Measurements from ENCODE around the gene HMGN1.
A peak's percentile ranks its signal among the peaks of the same experiment; 100 is the strongest.
"Not testable (repeated sequence)": the region's sequence is repeated elsewhere in the genome, so short reads cannot be mapped to it uniquely, and the experiment has no call there.

Gene HMGN1, protein sequence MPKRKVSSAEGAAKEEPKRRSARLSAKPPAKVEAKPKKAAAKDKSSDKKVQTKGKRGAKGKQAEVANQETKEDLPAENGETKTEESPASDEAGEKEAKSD

DNA sequence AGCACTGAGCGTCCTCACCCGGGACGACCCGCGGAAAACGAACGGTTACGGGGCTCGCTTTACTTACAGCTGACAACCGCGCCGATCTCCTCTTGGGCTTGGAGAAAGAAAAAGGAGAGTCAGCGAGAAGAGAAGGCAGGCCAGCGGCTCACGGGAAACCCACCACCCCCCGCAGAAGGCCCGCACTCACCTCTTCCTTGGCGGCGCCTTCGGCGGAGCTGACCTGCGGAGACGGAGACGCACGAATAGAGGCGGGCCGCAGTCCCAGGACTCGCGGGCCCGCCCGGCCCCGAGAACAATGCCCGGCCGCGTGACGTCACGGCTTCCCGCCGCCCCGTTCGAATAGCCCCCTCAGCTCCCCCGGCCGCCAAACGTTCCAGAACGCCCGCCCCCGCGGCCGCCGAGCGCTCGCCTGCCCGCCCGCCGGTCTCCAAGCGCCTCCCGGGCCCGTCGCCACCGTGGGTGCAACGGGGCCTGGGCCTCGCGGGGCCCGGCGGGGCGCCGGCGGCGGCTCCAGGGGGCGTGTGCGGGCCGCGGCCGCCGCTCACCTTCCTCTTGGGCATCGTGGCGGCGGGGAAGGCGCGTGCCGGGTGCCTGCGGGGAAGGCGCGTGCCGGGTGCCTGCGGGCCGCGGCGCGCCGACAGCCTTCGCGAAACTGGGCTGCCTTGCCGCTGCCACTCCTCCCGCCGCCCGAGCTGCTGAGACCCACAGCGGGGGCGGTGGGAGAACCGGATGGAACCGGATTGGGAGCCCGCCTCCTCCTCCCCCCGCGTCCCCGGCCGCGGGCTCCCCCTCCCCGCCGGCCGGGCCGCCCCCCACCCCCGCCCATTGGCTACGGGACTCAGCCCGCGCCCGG is at the start of gene HMGN1:
Gene HMGN1 (minus strand): TSS at position 734 of the 856 bp plus-strand sequence. CDS start 171 bp downstream, at position 563.
- peak; percentile 70 to 84 for DNase-seq (ENCODE audit: low read depth in 2 of 2, low spot score in 1 of 2)

DNA sequence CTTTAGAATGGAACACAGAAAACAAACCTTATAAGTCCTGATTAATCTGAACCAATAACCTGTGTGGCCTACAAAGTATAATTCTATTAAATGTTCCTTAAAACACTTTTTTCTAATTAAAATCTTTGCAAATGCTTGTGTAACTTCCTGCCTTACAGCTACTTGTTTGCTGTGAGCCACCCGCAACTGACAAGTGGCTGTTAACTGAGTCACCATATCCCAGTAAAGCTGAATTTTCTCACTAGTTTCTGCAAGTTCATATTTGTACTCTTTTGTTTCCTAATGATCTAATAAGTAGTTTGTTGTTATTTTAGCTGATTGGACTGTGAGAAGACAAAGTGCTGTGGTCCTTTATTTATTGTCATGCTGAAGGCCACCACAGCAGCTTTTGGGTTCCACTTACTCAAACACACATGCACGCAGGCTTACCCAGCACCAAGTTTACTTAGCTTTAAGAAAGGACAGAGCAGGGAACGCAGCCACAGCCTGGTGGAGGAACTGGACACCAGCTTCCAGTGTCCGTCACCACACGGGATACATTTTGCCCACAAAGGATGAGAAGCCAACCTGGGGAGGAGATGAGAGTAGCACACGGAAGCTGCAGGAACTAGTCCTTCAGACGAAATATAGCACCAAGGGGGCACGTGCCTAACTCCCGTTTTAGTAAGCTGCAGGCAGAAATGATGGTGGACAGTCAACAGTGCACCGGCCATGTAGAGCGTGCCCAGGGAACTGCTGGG is 48.9 kb upstream of the HMGN1 start:
- DNase-seq (ENCODE audit: low read depth in 2 of 2, low spot score in 1 of 2) = no peak

DNA sequence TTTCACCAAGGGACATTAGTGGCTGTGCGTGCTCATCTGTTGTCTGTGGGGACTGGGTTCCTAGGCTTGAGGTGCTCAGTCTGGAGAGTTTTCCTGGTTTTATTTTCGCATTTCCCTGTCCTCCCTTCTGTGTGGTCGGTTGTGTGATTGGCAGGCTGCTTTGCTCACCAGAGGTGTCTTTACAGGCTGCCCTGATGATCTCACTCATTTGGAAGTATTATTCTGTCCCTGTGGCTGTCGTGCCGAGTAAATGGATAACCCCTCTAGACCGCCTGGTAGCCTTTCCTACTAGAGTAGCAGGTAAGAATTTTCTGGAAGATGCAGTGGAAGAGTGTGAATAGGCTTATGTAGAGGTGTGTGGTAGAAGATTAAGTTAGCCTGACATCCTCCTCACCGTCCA is 44.1 kb upstream of the HMGN1 start:
- no peak for DNase-seq (ENCODE audit: low read depth in 2 of 2, low spot score in 1 of 2)

- DNase-seq (ENCODE audit: low read depth in 2 of 2, low spot score in 1 of 2) = no peak
Measured at GRCh38 chr21:39390212-39390765, 41.4 kb upstream of the HMGN1 start.

DNA sequence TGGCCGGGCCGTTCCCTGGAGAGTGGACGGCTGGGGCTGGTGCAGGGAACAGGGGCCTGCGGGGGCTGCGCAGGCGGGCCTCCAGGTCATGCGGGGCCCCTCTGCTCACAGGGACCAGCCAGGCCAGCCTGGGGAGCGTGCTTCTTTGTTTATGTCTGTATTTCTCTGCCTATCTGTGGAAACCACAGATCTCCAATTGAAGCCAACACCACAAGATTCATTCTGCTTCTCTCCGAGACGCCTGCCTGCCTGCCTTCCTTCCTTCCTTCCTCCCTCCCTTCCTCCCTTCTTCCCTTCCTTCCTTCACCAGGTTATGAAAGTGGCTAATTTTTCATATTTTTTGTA is 39.9 kb upstream of the HMGN1 start:
- DNase-seq (ENCODE audit: low read depth in 2 of 2, low spot score in 1 of 2) = no peak

DNA sequence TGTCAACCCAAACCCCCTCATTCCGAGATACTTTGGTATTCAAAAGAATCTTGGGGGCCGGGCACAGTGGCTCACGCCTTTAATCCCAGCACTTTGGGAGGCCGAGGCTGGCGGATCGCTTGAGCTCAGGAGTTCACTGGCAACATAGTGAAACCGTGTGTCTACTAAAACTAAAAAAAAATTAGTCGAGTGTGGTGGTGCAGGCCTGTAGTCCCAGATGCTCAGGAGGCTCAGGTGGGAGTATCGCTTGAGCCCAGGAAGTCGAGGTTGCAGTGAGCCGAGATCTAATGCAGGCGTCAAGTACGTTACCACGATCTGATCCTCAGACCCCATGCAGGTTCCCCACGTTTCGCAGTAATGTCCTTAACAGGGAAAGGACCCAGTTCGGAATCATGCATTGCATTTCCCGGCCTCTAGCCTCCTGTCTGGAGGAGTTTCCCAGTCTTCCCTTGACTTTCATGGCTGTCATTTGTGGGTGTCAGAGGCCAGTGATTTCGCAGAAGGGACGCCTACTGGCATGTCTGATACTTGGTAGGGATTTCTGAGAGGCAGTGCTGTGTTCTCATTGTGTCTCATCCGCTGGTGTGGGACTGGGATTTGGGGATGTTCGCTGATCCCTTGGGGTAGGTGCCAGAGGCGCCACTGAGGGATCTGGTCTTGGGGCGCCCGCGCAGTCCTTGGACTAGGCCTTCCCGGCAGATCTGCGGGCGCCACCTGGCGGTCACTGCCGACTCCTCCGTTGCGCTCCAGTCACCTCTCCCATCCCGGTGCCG is 39.3 kb upstream of the HMGN1 start:
- DNase-seq (ENCODE audit: low read depth in 2 of 2, low spot score in 1 of 2) = peak; percentile 67 to 79

GRCh38 chr21:39387461-39388037 is 38.7 kb upstream of the HMGN1 start:
- peak; percentile 81 for DNase-seq (ENCODE audit: low read depth in 2 of 2, low spot score in 1 of 2)

DNA sequence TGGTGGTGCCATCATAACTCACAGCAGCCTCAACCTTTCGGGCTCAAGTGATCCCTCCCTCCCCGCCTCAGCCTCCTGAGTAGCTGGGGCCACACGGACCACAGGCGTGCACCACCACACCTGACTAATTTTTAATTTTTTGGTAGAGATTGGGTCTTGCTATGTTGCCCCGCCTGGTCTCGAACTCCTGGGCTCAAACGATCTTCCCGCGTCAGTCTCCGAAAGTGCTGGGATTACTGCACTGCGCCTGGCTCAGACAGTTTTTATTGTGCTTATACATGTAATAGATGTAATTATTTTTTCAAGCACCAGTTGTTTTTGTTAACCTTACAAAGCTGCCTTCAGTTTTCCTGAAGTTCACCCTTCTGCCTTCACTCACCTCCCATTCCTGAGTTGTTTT is 38.0 kb upstream of the HMGN1 start:
- no peak for DNase-seq (ENCODE audit: low read depth in 2 of 2, low spot score in 1 of 2)

- DNase-seq (ENCODE audit: low read depth in 2 of 2, low spot score in 1 of 2) = no peak
Measured at GRCh38 chr21:39386194-39386593, 37.3 kb upstream of the HMGN1 start.

DNA sequence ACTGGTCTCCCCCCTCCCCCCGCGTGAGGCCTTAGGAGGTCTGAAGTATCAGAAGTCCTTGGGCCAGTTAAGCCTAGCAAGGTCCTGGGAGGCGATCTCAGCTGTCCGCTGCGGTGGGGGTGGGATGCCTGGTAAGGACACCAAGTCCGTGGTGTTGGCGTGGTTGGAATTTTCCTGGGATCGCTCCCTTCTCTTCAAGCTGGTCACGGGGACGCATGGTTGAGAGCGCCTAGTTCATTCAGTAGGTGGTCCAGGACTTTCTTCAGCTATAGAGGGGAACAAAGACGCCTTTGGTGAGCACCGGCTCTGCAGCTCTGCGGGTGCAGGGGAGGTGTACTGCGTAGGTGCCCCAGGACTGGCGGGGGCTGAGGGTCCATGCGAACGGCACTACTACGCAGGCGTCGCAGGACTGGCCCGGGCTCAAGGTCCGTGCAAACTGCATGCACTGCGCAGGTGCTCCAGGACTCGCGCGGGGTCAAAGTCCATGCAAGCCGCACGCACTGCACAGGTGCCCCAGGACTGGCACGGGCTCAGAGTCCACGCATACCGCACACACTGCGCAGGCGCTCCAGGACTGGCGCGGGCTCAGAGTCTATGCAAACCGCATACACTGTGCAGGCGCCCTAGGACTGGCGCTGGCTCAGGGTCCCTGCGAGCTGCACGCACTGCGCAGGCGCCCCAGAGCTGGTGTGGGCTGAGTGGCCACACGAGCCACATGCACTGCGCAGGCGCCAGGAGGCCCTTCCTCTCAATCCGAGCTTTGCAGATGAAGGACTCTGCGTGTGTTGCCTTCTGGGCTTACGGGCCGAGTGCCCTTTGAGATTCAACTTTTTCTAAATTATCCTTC is 36.6 kb upstream of the HMGN1 start:
- DNase-seq (ENCODE audit: low read depth in 2 of 2, low spot score in 1 of 2) = no peak

- DNase-seq (ENCODE audit: low read depth in 2 of 2, low spot score in 1 of 2) = no peak
Measured at GRCh38 chr21:39384674-39385298, 35.9 kb upstream of the HMGN1 start.

DNA sequence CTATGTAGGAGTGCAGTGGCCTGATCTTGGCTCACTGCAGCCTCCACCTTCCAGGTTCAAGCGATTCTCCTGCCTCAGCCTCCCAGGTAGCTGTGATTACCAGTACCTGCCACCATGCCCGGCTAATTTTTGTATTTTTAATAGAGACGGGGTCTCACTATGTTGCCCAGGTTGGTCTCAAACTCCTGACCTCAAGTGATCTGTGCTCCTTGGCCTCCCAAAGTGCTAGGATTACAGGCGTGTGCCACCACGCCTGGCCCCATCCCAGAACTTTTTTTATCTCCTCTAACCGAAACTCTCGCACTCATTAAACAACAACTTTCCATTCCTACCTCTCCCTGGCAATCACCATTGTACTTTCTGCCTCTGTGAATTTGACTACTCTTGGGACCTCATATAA is 33.2 kb upstream of the HMGN1 start:
- DNase-seq (ENCODE audit: low read depth in 2 of 2, low spot score in 1 of 2) = not testable (repeated sequence)

DNA sequence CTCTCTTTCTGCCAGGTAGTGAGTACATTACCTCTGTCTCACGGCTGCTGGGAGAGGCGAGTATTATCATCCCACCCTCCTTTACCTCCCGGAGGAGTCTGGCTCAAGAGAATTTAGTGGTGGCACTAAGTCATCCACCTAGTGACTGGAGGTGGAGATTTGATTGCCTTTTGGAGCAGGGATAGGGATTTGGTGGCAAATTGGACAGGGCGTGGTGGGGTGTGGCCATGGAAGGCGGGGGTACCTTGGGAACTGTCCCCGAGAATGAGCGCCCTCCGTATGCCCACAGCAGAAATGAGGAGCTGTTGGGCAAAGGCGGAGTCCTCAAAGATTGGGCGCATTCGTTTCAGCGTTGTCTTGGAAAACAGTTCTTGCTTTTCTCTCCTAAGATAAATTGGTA is 32.1 kb upstream of the HMGN1 start:
- no peak for DNase-seq (ENCODE audit: low read depth in 2 of 2, low spot score in 1 of 2)

DNA sequence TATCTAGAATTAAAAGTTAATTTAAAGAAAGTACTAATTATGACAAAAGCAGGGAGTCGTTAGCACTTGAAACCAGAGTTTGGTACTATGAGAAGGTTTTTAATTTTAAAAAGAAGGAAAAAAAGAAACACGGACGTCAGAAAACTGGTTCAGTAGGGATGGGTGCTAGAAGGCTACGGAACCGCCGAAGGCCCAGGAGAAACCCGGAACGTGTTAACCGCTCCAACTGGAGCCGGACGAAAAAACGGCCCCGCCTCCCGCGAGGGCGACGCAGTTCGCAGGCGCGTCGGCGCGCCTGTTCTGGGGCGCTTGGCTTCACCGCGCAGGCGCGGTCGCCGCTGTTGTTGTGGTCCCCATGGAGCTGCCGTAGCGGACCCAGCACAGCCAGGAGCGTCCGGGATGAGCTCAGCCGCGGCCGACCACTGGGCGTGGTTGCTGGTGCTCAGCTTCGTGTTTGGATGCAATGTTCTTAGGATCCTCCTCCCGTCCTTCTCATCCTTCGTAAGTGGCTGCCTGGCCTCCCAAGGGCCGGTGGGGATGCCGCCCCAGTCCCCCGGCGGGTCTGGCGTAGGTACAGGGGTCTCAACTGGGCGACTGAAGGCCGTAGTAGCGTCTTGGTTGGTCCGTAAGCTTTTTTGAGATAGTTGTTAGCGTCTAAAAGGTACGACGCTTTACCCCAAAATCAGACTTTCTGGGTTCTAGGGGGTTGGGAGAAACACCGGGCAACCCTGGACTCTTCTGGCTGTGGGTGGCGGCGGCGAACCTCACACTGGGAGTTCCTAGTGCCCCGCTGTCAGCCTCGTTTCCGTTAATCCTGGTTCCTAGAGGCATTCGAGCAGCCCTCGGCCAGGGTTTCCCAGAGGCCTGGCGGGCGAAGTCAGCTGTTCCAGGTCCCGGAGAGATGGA is 31.4 kb upstream of the HMGN1 start:
- DNase-seq (ENCODE audit: low read depth in 2 of 2, low spot score in 1 of 2) = peak; percentile 63 to 75

DNA sequence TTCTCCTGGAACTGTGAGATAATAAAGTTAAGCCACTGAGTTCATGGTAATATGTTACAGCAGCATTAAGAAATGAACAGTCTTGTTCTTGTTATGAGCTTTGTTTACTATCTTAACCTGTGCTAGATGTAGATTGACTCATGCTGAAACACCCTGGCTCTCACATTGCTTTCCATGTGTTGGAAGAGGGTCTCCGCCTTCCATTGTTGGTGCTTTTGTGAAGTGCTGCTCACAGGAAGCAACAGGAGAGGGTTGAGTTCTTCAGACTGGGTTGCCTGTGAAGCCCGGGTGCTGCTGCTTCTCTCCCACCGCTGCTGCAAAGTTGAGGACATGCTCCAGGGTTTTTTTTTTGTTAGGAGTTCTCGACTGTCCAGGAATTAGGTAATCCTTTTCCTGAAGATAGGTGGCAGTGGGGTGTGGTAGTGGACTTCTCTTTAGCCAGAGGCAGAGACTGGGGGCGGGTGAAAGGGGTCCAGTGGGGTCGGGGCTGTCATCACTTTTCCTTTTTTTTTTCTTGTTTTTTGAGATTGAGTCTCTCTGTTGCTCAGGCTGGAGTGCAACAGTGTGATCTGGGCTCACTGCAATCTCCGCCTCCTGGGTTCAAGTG is 28.7 kb upstream of the HMGN1 start:
- DNase-seq (ENCODE audit: low read depth in 2 of 2, low spot score in 1 of 2) = no peak

GRCh38 chr21:39375446-39375845 is 26.6 kb upstream of the HMGN1 start:
- no peak for DNase-seq (ENCODE audit: low read depth in 2 of 2, low spot score in 1 of 2)

DNA sequence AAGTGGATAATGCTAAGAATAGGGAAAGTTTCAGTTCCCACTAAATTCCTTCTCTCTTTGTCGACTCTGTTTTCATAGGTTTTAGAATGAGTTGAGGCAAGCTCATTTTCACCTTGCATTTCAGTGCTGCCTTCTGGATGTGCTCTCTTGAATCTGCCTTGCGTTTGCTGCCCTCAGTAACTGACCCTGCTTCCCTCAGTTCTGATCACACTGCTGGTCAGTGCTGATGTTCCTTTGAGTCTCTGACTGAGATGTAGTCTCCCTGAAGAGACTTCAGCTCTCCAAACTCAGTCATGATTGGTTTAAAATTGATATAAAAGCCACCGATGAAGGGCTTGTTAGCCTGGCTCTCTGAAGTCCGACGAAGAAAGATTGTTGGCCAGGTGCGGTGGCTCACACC is 25.2 kb upstream of the HMGN1 start:
- DNase-seq (ENCODE audit: low read depth in 2 of 2, low spot score in 1 of 2) = no peak

- DNase-seq (ENCODE audit: low read depth in 2 of 2, low spot score in 1 of 2) = no peak
Measured at GRCh38 chr21:39373634-39374033, 24.7 kb upstream of the HMGN1 start.
